NCI-H1930 (cell line): ENCODE results near the gene TGFBRAP1.

ENCODE experiments used
- DNase-seq, 2 experiments: peaks; one replicate each; lab custom pipeline; 2025; lab: John Stamatoyannopoulos, UW

TGFBRAP1 gene, protein sequence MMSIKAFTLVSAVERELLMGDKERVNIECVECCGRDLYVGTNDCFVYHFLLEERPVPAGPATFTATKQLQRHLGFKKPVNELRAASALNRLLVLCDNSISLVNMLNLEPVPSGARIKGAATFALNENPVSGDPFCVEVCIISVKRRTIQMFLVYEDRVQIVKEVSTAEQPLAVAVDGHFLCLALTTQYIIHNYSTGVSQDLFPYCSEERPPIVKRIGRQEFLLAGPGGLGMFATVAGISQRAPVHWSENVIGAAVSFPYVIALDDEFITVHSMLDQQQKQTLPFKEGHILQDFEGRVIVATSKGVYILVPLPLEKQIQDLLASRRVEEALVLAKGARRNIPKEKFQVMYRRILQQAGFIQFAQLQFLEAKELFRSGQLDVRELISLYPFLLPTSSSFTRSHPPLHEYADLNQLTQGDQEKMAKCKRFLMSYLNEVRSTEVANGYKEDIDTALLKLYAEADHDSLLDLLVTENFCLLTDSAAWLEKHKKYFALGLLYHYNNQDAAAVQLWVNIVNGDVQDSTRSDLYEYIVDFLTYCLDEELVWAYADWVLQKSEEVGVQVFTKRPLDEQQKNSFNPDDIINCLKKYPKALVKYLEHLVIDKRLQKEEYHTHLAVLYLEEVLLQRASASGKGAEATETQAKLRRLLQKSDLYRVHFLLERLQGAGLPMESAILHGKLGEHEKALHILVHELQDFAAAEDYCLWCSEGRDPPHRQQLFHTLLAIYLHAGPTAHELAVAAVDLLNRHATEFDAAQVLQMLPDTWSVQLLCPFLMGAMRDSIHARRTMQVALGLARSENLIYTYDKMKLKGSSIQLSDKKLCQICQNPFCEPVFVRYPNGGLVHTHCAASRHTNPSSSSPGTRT

DNA sequence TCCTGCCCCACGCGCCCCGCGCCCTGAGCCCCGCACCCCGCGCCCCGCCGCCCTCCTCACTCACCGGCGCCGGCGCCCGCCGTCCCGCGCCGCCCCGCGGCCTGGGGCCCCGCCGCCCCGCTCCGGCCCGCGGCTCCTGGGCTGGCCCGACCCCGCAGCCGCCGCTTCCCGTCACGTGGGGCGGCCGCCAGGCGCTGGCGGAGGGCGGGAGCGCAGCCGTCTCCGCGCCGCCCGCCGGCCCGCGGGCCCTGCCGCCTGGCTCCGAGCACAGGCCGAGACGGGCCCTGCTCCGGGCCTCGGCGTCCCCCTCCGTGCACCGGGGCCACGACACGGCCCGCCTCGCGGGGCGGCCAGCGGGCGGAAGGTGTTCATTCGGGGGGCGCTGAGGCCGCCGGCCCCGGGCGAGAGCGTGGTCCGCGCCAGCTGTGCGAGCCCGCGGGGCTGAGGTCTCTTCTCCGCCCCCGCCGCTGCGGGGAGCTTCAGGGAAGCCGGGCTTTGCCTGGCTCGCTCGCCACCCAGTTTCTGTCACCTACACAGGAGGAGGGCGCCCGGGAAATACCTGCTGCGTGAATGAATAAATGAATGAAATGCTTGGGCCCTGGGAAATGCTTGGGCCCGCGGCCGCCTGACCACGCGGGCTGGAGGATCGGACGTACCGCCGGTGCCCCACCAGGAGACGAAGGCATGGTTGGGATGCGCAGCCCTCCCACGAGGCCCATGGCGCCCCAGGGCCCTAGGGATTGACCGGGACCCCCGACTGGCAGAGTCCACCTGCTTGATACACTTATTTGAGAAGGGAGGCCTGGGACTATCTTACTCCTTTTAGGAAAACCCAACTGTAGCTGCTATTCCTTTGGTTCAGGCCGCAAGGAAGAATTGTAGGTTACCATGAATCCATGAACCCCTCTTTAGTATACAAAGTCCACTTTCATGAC lies at the start of gene TGFBRAP1:
TGFBRAP1 (minus strand) TSS at position 175 of the 935 bp plus-strand sequence. CDS start 21,434 bp downstream, outside the sequence.
- peak in 1 of 2 experiments; percentile 33 for DNase-seq

DNA sequence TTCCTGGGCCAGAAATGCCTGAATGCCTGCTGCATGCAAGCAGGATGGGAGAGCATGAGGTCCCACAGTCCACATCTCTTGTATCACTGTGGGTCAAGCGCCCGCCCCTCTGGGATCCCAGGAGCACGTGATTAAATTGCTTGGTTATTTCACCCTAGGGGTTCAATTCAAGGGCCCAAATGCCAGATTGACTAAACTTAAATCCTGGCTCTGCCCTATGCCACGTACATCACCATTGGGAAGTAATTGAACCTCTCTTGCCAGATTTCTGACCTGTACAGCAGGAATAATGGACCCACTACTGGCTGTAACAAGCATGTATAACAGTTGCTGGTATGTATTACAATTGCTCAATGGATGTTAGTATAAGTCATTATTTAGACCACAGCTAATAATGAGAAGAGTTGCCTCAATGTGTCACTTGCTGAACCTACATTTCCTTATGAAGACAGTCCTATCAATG lies 49.4 kb upstream of the TGFBRAP1 start:
- no peak for DNase-seq

DNA sequence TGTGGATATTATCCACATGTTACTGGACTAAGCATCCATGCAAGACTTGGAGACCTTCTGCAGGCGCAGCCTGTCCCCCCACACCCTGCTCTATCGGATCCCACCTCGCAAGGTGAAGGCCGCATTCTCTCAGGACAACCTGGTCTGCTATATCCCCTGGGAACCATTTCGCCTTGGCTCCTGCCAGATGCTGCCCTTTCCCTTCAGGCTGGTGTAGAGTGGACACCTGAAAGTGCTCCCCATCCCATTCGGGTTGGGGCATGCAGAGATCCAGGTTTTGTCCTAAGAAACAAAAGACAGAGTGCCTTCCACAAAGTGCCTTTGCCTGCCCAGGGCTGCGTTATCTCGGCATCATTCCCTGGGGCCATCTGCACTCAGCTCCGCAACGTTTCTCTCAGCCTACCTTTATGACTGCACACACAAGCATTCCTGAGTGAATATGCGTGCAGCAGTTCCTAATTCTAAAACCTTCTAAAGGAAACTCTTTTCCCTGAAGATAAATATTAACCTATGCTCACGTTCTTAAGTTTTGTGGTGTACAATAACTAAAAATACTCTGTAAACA lies 48.8 kb upstream of the TGFBRAP1 start:
- no peak for DNase-seq

DNA sequence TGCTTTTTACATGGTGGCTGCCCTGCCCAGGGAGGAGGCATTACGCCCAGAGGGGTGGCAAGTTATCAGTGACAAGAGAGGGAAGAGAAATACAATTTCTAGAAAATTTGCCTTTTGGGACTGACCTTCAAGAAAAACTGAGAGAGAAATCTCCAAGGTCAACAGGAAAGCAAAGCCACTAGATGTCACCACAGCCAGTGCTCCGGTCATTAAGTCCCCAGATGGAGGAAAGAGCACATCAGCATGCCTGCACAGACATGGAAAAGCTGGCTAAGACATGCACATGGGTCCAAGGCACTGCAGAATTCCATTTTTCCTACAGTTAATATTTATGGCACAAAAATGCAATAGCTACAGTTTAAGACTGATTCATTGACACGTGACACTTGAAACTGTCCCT lies 48.3 kb upstream of the TGFBRAP1 start:
- DNase-seq, result no peak

DNA sequence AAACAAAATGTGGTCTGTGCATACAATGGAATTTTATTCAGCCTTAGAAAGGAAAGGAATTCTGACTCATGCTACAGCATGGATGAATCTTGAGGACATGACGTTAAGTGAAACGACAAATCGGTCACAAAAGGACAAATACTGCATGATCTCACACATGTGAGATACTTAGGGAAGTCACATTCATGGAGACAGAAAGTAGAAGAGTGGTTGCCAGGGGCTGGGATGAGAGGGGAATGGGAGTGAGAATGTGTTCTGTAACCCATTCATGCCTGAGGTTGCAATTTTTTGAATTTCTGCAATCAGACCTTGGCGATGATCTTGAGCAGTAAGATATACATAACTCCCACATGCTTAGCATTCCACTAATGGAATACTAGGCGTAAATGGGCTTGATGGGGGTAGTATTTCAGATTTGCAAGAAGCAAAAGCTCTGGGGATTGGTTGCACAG lies 47.3 kb upstream of the TGFBRAP1 start:
- no peak for DNase-seq

DNA sequence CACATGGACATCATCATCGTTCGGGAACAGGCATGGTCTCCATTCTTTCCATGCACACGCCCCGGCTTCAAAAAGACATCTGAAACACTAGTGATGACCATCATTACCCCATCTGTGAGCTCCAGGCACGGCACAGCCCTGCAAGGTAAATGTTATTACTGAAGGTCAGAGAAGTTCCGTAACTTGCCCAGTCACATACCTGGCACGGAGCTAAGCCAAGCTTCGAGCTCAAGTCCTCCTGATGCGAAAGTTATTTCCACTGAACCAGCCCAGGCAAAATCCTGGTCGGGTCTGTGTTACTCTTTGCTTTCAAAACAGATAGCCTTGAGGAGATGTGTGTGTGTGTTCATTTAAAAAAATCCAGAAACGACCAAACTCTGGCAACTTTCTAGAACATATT lies 46.5 kb upstream of the TGFBRAP1 start:
- no peak for DNase-seq

DNA sequence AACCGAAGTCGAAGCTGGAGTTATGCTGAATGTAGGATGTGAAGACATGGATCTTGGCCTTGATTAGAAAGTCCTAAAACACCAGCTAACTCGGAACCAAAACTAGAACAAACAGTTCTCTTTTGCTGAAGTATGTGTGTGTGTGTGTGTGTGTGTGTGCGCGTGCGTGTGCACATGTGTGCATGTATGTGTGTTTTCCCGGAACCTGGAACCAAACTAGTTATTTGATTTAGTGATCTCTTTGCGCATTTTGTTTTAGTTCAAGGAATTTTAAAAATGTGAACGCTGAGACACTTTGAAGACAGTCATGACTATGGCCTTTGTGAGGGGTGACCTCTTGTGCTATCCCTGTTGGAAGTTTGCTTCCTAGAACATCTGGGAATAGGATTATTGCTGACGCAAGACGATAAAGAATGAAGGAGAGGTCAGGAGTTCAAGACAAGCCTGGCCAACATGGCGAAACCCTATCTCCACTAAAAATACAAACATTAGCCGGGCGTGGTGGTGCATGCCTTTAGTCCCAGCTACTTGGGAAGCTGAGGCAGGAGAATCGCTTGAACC lies 45.5 kb upstream of the TGFBRAP1 start:
- DNase-seq, result no peak

DNA sequence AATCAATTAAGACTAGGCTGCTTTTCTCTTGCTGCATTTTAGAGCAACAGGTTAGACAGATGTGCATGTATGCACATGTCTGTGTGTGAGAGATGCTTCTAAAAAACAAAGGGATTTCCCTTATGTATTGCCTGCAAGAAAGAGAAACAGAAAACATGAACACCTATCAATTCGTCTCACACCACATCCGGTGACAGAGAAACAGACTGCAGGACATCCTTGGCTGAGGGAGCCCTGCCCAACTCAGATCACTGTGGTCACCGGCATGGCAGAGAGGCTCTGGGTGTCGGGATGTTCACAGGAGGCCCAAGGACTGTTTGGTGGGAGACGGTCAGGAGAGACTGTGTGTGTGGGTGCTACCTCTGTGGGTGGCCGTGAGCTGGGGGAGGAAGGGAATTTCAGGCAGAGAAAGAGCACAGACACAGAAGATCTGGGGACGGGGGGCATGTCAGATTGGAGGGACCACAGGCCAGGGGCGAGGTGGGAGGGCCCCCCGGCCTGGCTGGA lies 44.4 kb upstream of the TGFBRAP1 start:
- DNase-seq, result no peak

DNA sequence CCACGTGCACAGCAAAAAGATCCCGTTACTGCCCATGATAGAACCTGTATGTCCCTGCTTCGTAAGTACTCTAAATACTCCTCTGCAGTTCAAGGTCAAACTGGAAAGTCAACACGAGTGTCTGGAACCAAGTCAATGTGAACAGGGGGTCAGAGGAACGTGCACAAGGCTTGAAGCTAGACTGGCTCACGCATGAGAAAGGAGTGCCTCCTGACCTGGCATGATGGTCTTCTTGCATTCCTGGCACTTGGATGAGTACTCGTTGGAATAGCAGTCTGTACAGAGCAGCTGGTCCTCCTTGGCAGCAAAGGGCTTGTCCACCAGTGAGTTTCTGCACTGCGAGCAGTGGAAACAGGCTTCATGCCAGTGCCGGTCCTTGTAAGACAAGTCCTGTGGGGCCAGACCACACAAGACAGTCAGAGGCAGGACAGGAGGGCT lies 43.8 kb upstream of the TGFBRAP1 start:
- no peak for DNase-seq

DNA sequence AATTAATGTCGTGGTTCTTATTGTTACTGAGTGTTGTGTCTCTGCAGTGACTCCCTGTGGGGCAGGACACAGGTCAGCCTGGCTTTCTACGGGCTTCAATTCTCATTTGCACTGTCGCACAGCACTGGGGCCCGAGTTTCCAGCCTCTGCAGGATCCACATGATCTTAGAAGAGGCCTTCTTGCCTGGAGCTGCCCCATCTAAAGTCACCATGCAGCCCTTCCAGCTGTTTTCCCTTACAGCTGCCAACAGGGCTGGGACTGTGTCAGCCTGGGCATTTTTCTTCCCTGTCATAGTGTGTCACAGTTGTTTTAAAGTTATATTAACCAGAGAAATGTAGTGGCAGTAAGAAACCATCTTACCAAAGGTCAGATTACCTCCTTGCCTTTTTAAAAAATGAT lies 42.3 kb upstream of the TGFBRAP1 start:
- no peak for DNase-seq

DNA sequence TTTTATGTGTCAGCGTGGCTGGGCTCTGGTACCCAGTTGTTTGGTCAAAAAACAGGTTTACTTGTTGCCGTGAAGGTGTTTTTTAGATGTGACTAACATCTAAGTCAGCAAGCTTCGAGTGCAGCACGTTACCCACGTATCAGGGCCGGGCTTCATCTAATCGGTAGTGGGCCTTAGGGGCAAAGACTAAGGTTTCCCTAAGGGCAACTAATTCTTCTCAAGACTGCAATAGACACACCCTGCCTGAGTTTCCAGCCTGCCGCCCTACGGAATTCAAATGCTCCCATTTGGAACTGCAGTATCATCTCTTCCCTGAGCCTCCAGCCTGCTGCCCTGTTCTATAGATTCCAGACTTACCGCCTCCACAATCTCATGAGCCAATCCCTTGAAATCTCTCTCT lies 41.6 kb upstream of the TGFBRAP1 start:
- DNase-seq, result no peak

DNA sequence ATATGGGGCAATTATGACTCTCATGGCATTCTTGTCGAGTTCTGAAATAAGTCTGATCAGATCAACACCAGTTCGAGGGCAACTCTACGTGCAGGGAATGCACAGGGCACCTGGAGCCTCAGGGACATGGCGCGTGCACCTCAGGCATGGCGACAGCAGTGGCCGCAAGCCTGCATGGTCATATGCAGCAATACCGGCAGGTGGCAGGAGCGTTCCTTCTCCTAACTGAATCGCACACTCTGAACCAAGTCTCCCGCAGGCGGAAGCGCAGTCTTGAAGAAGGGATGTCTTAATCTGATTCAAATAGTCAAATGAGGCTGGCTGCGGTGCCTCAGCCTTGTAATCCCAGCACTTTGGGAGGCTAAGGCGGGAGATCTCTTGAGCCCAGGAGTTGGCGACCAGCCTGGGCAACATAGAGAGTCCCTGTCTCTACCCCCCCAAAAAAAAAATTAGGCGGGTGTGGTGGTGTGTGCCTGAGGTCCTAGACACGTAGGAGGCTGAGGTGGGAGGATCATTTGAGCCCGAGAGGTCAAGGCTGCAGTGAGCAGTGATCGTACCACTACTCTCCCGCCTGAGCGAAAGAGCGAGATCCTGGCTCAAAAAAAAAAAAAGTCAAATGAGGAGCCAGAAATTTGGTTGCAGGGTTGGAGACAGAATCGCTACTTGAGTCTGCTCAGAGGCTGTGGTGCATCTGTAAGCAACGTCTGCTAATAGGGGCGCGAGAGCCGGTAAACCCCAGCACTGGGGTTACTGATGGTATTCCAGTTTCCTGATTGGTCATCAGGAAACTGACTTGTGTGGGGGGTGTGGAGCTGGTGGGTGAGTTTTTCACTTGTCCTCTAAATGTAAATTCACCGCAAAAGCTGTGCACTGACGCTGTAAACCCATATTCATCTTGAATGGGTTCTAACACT lies 40.5 kb upstream of the TGFBRAP1 start:
- DNase-seq, result no peak

DNA sequence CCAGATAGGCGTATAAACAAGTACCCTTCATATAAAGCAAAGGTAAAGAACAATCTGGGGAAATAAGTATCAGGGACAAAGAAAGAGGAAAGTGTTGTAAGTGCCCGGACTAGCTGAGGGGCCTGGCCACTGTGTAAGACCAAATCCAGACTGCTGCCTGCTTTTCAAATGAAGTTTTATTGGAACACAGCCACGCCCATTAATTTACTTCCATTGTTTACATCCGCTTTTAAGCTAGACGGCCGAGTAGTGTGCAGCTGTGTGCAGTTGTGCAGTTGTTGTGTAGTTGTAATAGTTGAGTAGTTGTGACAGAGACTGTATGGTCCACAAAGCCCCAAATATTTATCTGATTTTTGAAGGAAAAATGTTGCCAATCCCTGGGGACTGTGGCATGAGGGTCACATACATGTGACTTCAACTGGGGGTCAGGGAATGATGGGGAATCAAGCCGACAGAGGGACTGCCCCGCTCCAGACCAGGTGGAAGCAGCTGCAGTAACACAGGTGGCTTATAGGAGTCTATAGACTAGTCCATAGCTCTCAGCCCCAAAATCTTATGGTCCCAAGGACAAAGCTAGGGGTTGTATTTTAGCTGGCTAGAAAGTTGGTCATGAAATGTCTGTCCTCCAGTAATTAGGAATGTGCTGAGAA lies 39.3 kb upstream of the TGFBRAP1 start:
- no peak for DNase-seq

DNA sequence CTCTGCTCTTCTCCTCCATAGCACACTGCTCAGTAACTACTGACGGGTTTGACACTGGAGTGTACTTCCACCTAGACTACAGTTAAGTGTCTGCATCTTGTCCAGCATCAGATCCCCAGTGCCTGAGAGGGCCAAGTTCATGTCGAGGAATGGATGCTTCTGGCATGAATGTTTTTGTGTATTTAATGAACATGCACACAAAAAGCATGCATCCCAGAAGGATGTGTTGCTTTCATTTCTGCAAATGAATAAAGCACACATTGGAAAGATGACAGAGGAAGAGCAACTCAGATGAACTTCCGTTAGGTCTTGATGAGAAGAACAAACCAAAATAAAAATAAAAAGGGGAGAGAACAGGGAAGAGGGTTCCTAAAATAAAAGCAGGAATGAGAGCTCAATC lies 35.7 kb upstream of the TGFBRAP1 start:
- DNase-seq, result no peak

DNA sequence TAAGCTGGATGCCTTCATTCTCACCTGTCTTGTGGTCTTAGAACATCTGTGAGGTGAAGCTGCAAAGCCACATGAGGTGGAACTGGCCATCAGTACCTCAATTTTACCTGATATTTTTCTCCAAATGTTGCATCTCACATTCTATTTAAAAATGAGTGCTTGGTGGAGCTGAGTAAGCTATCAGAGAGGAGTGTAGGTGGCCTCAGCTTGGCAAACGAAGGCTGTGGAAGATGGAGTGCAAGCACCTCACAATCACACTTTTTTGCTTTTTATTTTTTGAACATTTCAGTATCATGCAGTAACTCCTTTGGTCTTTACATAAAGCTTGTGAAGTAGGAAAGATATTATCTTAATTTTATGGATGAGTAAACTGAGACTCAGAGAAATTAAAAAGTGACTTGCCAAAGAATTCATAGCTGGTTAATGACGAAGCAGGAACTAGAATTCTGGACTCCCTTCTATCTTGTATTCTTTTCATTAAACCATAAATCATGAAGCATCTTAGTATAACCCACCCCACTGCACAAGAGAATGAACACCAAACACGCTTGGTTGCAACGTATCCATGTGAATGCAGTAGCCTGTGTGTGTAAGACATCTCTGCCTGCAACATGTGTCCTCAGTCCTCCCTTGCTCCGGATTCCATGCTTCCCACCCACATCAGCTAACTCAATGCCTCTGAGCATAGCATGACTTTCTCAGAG lies 35.1 kb upstream of the TGFBRAP1 start:
- no peak for DNase-seq

DNA sequence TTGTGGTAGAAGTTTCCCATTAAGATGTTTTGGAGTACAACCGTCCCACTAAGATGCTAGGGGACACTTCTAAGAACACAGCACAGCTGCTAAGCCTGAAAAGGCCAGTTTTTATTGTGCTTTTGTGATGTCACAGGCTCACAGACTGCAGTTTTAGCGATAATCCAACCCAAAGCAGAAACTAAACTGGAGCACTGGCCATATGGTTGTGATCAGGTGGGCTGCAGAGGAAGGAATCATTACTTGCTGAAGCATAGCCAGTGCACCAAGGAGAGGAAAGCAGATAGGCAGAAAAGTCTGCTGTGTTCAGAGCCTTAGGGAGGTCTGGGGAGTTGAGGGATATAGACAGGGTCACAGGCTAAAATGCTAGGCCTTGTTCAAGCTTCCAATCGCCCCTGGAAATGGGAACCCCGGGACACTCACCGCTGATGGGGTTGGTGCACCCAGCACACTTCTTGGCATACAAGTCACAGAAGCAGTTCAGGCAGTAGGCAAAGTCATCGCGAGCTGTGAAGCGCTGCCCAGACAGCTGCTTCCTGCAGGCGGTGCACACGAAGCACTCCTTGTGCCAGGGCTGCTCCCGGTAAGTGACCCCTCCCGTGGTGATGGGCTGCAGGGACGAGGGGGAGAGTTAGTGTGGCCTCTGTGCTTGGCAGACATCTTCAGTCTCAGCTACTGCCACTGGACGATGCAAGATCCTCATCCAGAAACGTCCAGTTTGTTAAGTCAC lies 33.5 kb upstream of the TGFBRAP1 start:
- no peak for DNase-seq

DNA sequence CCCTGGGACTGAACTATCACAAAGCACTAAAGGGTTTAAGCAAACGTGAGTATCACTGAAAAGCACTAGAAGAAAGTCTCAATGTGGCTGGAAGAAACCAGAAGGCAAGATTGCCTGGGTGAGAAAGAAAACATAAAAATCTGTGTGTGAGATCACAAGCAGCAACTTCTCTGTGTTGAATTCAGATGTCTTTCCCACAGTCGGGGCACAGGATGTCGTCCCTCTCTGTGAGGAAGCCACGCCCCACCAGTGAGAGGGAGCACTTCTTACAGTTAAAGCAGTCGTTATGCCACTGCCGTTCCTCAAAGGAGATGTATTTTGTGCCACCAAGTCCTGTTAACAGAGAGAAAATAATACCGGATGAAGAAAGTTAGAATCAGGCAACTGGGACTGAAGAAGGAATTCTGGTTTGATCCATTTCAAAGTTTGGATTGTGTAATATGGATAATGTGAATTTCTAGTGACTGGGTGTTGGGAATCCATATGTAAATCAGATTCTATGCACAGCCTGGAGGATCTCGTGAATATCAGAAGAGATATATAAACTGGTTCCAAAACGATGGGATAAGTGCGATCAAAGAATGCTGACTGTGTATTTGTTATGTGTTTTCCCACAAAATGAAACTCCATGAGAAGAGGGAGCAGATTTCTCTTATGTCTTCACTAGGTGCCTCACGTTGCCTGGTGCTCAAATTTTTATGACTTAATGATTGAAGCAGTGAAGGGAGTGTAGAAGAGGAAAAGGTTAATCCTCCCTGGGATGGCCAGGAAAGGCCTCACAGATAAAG lies 31.8 kb upstream of the TGFBRAP1 start:
- no peak for DNase-seq
